ENCODE measurements around the gene TNFAIP3. TPM values are rescaled to one million over a fixed set of nuclear protein-coding genes. Genes with fewer than 3 reads are reported as not detected.

The TNFAIP3 gene
- 10 to 100 TPM; 21.9 to 26.3 TPM for total RNA-seq

DNA sequence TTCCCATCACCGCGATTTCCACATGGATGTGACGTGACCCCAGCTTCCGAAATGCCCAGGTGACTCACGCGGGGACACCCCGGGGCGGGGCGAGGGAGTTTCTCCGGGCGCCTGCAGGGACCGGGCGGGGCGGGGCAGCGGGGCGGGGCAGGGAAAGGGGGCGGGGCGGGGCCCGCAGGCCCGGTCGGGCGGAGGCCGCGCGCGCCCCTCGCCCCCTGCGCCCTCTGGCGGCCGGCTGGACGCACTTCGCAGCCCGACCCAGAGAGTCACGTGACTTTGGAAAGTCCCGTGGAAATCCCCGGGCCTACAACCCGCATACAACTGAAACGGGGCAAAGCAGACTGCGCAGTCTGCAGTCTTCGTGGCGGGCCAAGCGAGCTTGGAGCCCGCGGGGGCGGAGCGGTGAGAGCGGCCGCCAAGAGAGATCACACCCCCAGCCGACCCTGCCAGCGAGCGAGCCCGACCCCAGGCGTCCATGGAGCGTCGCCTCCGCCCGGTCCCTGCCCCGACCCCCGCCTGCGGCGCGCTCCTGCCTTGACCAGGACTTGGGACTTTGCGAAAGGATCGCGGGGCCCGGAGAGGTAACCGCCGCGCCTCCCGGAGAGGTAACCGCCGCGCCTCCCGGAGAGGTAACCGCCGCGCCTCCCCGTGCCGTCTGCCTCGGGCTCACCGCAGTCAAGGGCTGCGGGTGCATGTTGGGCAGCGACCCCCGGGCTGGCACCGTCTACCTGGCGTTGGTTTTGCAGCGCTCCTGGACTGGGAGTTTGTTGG lies at the start of gene TNFAIP3:
TSS of gene TNFAIP3 (plus strand) at position 346 of the 771 bp plus-strand sequence. CDS start 3,969 bp downstream, outside the sequence.
- ATAC-seq (ENCODE audit: insufficient number of reproducible peaks, low FRiP score, low read depth) (peak; percentile 90), DNase-seq (ENCODE audit: low spot score) (peak; percentile 80)
- Histone ChIP-seq H3K27me3 (replicated peaks; ENCODE audit: insufficient read depth) (no peaks in the 10 kb centered on the region), H3K36me3 (no peaks in the 10 kb centered on the region), H3K4me3 (peak within 1 kb of the TSS; percentile 84), H3K27ac (peak within 1 kb of the TSS; percentile 70 to 73), H3K9me3 (no peaks in the 10 kb centered on the region), H3K4me1 (ENCODE audit: control insufficient read depth in 1 of 2, low read depth in 2 of 2) (peaks cover 6 to 50% of the 10 kb centered on the region in 2 donors)
- TF ChIP-seq, protein P1, sequence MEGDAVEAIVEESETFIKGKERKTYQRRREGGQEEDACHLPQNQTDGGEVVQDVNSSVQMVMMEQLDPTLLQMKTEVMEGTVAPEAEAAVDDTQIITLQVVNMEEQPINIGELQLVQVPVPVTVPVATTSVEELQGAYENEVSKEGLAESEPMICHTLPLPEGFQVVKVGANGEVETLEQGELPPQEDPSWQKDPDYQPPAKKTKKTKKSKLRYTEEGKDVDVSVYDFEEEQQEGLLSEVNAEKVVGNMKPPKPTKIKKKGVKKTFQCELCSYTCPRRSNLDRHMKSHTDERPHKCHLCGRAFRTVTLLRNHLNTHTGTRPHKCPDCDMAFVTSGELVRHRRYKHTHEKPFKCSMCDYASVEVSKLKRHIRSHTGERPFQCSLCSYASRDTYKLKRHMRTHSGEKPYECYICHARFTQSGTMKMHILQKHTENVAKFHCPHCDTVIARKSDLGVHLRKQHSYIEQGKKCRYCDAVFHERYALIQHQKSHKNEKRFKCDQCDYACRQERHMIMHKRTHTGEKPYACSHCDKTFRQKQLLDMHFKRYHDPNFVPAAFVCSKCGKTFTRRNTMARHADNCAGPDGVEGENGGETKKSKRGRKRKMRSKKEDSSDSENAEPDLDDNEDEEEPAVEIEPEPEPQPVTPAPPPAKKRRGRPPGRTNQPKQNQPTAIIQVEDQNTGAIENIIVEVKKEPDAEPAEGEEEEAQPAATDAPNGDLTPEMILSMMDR (IDR thresholded peaks at IDR 0.05), result peak; percentile 78

DNA sequence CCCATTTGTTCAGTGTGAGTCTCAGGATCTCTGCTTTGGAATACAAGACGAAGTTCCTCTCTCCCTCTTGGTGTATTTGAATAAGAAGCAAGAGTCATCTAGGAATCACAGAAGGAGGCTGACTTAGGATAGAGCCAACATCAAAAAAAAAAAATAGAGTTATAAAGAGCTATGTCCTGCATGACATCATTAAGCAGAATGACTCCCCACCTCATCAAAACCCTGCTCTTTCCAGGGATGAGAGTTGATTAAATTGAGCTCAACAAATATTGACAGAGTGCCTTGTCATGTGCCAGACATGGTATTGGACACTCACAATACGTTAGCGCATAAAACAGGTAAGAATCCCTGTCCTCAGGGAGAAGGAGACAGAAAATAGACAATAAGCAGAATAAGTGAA lies 48.6 kb upstream of the TNFAIP3 start:
- no peaks in the 10 kb centered on the region for H3K4me1 ChIP-seq (ENCODE audit: control insufficient read depth in 1 of 2, low read depth in 2 of 2)

DNA sequence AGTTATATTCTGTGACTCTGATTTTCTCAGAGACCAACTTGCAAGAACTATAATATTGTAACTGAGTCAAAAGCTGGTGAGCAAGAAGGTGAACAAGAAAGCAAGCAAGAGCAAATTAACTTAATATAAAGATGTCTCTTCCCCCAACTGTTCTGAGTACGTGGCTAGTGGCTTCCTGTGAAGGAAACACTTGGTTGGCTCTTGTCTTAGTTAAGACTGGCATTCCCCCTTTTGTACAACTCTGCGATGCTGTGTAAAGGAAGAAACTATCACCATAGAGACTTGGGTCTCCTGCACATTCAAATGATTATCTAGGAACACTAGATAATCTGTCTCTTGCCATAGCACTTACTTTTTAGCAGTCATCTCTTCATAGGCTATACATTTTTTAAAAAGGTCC lies 47.3 kb upstream of the TNFAIP3 start:
- Histone ChIP-seq H3K4me1 (ENCODE audit: control insufficient read depth in 1 of 2, low read depth in 2 of 2) (no peaks in the 10 kb centered on the region), H3K4me3 (no peak overlapping the region), H3K27me3 (replicated peaks; ENCODE audit: insufficient read depth) (no peaks in the 10 kb centered on the region), H3K27ac (no peak overlapping the region), H3K9me3 (no peaks in the 10 kb centered on the region), H3K36me3 (no peaks in the 10 kb centered on the region)
- DNase-seq (ENCODE audit: low spot score) (no peak), ATAC-seq (ENCODE audit: insufficient number of reproducible peaks, low FRiP score, low read depth) (no peak)
- TF ChIP-seq, protein P1 (IDR thresholded peaks at IDR 0.05), result no peak

More for the DNA sequence above, 48.6 kb upstream of the TNFAIP3 start:
- ATAC-seq (ENCODE audit: insufficient number of reproducible peaks, low FRiP score, low read depth) (no peak), DNase-seq (ENCODE audit: low spot score) (no peak)
- no peaks in the 10 kb centered on the region for H3K36me3 ChIP-seq
- no peaks in the 10 kb centered on the region for H3K9me3 ChIP-seq
- TF ChIP-seq, protein P1 (IDR thresholded peaks at IDR 0.05), result no peak
- no peak overlapping the region for H3K4me3 ChIP-seq
- no peak overlapping the region for H3K27ac ChIP-seq
- H3K27me3 ChIP-seq (replicated peaks; ENCODE audit: insufficient read depth), result no peaks in the 10 kb centered on the region

DNA sequence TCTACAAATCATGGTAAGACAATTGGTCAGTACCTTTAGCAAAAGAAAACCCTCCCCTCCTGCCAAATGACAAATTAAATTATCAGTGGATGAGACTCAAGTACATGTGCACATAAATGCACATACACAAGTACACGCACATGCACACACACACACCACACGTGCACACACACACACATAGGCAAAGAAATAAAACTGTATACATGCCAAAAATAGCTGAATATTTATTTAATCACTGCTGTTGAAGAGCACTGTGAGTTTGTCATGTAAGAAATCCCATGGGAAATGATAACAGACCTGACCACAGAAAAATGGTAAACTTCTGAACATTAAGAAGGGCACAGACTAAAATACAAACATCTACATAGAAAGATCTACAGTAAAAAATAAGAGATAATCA lies 46.6 kb upstream of the TNFAIP3 start:
- no peak for ATAC-seq (ENCODE audit: insufficient number of reproducible peaks, low FRiP score, low read depth)
- TF ChIP-seq, protein P1 (IDR thresholded peaks at IDR 0.05), result no peak
- no peak overlapping the region for H3K4me3 ChIP-seq
- no peaks in the 10 kb centered on the region for H3K9me3 ChIP-seq
- no peak for DNase-seq (ENCODE audit: low spot score)
- no peaks in the 10 kb centered on the region for H3K36me3 ChIP-seq
- no peaks in the 10 kb centered on the region for H3K4me1 ChIP-seq (ENCODE audit: control insufficient read depth in 1 of 2, low read depth in 2 of 2)
- H3K27me3 ChIP-seq (replicated peaks; ENCODE audit: insufficient read depth), result no peaks in the 10 kb centered on the region
- no peak overlapping the region for H3K27ac ChIP-seq

DNA sequence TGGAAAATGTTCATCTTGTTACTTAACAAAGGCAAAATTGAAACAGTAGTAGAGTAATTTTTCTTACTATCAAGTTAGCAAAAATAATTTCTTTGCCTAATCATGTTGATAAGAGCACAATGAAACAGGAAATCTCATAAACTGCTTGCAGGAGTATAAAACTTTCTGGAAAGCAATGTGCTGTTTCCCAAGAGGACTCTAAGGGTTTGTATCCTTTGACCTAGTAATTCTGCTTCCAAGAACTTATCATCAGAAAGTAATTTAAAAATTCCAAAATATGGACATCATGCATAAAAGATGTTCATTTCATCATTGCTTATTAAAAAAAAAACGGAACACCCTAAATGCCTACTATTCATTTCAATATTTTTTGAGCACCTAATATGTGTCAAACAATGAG lies 46.1 kb upstream of the TNFAIP3 start:
- Histone ChIP-seq H3K27me3 (replicated peaks; ENCODE audit: insufficient read depth) (no peaks in the 10 kb centered on the region), H3K36me3 (no peaks in the 10 kb centered on the region), H3K4me3 (no peak overlapping the region), H3K27ac (no peak overlapping the region), H3K9me3 (no peaks in the 10 kb centered on the region), H3K4me1 (ENCODE audit: control insufficient read depth in 1 of 2, low read depth in 2 of 2) (no peaks in the 10 kb centered on the region)
- TF ChIP-seq, protein P1 (IDR thresholded peaks at IDR 0.05), result no peak
- ATAC-seq (ENCODE audit: insufficient number of reproducible peaks, low FRiP score, low read depth), result no peak
- DNase-seq (ENCODE audit: low spot score), result no peak
